Stimulated activated CD8-positive, alpha-beta memory T cell treated with anti-CD3 and anti-CD28 coated beads, Interleukin-7, amount 100 ng/mL, for 1 hour (primary cell): Measurements from ENCODE around the gene TOE1.
A peak's percentile ranks its signal among the peaks of the same experiment; 100 is the strongest.
"Not testable (repeated sequence)": the region's sequence is repeated elsewhere in the genome, so short reads cannot be mapped to it uniquely, and the experiment has no call there.

Source experiments
- DNase-seq, 2 donors: peaks; one replicate each; pipeline ENCODE4 v3.0.0-alpha.2; 2020; ENCODE audit warnings: low read depth in 2 of 2

TOE1 gene

GRCh38 chr1:45339789-45340558, at the start of gene TOE1, which contains the start of gene MUTYH:
Gene TOE1 (plus strand): TSS chr1:45340170. CDS start chr1:45340253, 83 bp downstream.
Gene MUTYH (minus strand): TSS chr1:45340440. CDS start chr1:45334505, 5,935 bp downstream.
- DNase-seq: peak; percentile 75 to 77

- not testable (repeated sequence) for DNase-seq
Observed at GRCh38 chr1:45291002-45291401, 49.0 kb upstream of the TOE1 start.

GRCh38 chr1:45291716-45292115, 48.3 kb upstream of the TOE1 start:
- no peak for DNase-seq

GRCh38 chr1:45297666-45298356, 42.2 kb upstream of the TOE1 start:
- no peak for DNase-seq

GRCh38 chr1:45299296-45299695, 40.7 kb upstream of the TOE1 start:
- DNase-seq: no peak

GRCh38 chr1:45299981-45300668, 39.8 kb upstream of the TOE1 start:
- DNase-seq: no peak

- no peak for DNase-seq
Observed at GRCh38 chr1:45300669-45300997, 39.3 kb upstream of the TOE1 start.

GRCh38 chr1:45302505-45303150, 37.3 kb upstream of the TOE1 start:
- DNase-seq: no peak

GRCh38 chr1:45303520-45304310, 36.3 kb upstream of the TOE1 start:
- peak; percentile 95 to 98 for DNase-seq

GRCh38 chr1:45304311-45305081, 35.5 kb upstream of the TOE1 start:
- no peak for DNase-seq

GRCh38 chr1:45305231-45305630, 34.7 kb upstream of the TOE1 start:
- no peak for DNase-seq

- no peak for DNase-seq
Observed at GRCh38 chr1:45306319-45306718, 33.7 kb upstream of the TOE1 start.

GRCh38 chr1:45306905-45307304, 33.1 kb upstream of the TOE1 start:
- no peak for DNase-seq

GRCh38 chr1:45314266-45314665, 25.7 kb upstream of the TOE1 start:
- no peak for DNase-seq

- DNase-seq: no peak
Observed at GRCh38 chr1:45317166-45317565, 22.8 kb upstream of the TOE1 start.

- DNase-seq: no peak
Observed at GRCh38 chr1:45319761-45320160, 20.2 kb upstream of the TOE1 start.

GRCh38 chr1:45321444-45321843, 18.5 kb upstream of the TOE1 start:
- no peak for DNase-seq

GRCh38 chr1:45322486-45323040, 17.4 kb upstream of the TOE1 start:
- DNase-seq: no peak

GRCh38 chr1:45325851-45326506, 14.0 kb upstream of the TOE1 start:
- DNase-seq: no peak
